Esophagus (tissue), 2 donors: ENCODE results near the gene USP7. TPM values are rescaled to one million over a fixed set of nuclear protein-coding genes. Genes with fewer than 3 reads are reported as not detected.

Experiments
- H3K27ac ChIP-seq, 2 donors: one replicate each; pipeline ENCODE4 v1.5.1; 2013; ENCODE audit warnings: low read depth in 2 of 2, mild to moderate bottlenecking in 2 of 2, inconsistent platforms in 1 of 2, low read length in 1 of 2, moderate library complexity in 1 of 2
- H3K27me3 ChIP-seq, 2 donors: one replicate each; pipeline ENCODE4 v1.6.1; 2013; ENCODE audit warnings: low read length in 2 of 2, control low read depth in 1 of 2, mild to moderate bottlenecking in 1 of 2; ENCODE audit not compliant: insufficient read depth in 2 of 2, control insufficient read depth in 1 of 2
- H3K36me3 ChIP-seq, 2 donors: one replicate each; pipeline ENCODE4 v1.6.1; 2013; ENCODE audit warnings: low read length in 1 of 2; ENCODE audit not compliant: control insufficient read depth in 2 of 2, insufficient read depth in 2 of 2
- H3K4me1 ChIP-seq, 2 donors: one replicate each; pipeline ENCODE4 v1.6.1; 2013; ENCODE audit warnings: low read length in 1 of 2; ENCODE audit not compliant: control insufficient read depth in 2 of 2, insufficient read depth in 2 of 2
- H3K4me3 ChIP-seq, 2 donors: one replicate each; pipeline ENCODE4 v1.5.1; 2013; ENCODE audit warnings: low read length in 2 of 2, mild to moderate bottlenecking in 2 of 2, low read depth in 1 of 2, moderate library complexity in 1 of 2
- H3K9me3 ChIP-seq, 2 donors: one replicate each; pipeline ENCODE4 v1.6.1; 2013; ENCODE audit warnings: mild to moderate bottlenecking in 2 of 2, low read depth in 1 of 2, low read length in 1 of 2, moderate library complexity in 1 of 2; ENCODE audit not compliant: control insufficient read depth in 2 of 2, insufficient read depth in 1 of 2
- WGBS, 2 donors: extraction: QIAGEN DNeasy Blood & Tissue Kit; methylation state at CpG; one replicate each; pipeline ENCODE4 v1.1.7; 2013; 5-methylcytosine and 5-hydroxymethylcytosine counted together
- polyA plus RNA-seq, 2 donors: library from polyadenylated mRNA; stranded (reverse); fragments of 200-250 nt; gene quantifications; one replicate each; pipeline ENCODE4 v1.2.3, GENCODE V29; 2013
- donor health status: healthy with polysubstance abuse.
- donor health status: Bipolar disorder and iron deficiency.

USP7 gene
- polyA plus RNA-seq, 2 donors: 27.8 to 34.6 TPM

- no peak overlapping the region for H3K27ac ChIP-seq
- 83 to 88% methylated on average over 6 of the region's 6 CpGs for WGBS, 2 donors
- H3K27me3 ChIP-seq: no peaks in the 10 kb centered on the region
- H3K9me3 ChIP-seq: no peaks in the 10 kb centered on the region
- H3K36me3 ChIP-seq: no peaks in the 10 kb centered on the region
- H3K4me1 ChIP-seq: peaks cover 11 to 30% of the 10 kb centered on the region in 2 donors
- H3K4me3 ChIP-seq: no peak overlapping the region
These were observed 15.6 kb downstream of the USP7 start for GRCh38 chr16:8948069-8948593.

DNA sequence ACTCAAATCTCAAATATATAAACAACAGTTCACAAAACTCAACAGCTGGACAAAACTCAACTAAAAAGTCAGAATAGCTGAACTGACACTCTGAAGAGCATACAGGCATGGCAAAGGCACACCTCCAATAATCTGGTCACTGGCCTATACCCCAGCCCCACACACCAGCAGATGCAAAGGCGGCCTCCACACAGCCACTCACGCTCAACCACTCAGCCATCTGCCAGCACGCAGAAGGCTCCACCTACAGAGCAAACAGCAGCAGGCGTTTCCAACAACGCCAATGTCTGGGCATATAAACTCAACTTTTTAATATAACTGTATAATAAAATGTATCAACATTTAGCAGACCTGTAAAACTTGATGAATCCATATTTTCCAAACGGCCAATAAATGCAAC lies 17.2 kb downstream of the USP7 start:
- Histone ChIP-seq H3K4me1 (peaks cover 19 to 34% of the 10 kb centered on the region in 2 donors), H3K4me3 (no peak overlapping the region), H3K36me3 (no peaks in the 10 kb centered on the region), H3K27me3 (no peaks in the 10 kb centered on the region), H3K27ac (no peak overlapping the region), H3K9me3 (no peaks in the 10 kb centered on the region)
- 50 to 56% methylated on average over 6 of the region's 6 CpGs for WGBS, 2 donors

GRCh38 chr16:8945626-8946296 lies 17.9 kb downstream of the USP7 start:
- no peaks in the 10 kb centered on the region for H3K36me3 ChIP-seq
- H3K4me3 ChIP-seq: no peak overlapping the region
- peaks cover 14 to 32% of the 10 kb centered on the region in 2 donors for H3K4me1 ChIP-seq

GRCh38 chr16:8943966-8944759 lies 19.5 kb downstream of the USP7 start:
- no peaks in the 10 kb centered on the region for H3K9me3 ChIP-seq
- H3K36me3 ChIP-seq: no peaks in the 10 kb centered on the region
- WGBS, 2 donors: 60 to 64% methylated on average over 5 of the region's 5 CpGs
- no peaks in the 10 kb centered on the region for H3K27me3 ChIP-seq
- H3K27ac ChIP-seq: no peak overlapping the region
- H3K4me1 ChIP-seq: peaks cover 14 to 31% of the 10 kb centered on the region in 2 donors
- no peak overlapping the region for H3K4me3 ChIP-seq

More at GRCh38 chr16:8945626-8946296, 17.9 kb downstream of the USP7 start:
- WGBS, 2 donors: 81 to 85% methylated on average over 3 of the region's 3 CpGs
- Histone ChIP-seq H3K9me3 (no peaks in the 10 kb centered on the region), H3K27ac (no peak overlapping the region), H3K27me3 (no peaks in the 10 kb centered on the region)

DNA sequence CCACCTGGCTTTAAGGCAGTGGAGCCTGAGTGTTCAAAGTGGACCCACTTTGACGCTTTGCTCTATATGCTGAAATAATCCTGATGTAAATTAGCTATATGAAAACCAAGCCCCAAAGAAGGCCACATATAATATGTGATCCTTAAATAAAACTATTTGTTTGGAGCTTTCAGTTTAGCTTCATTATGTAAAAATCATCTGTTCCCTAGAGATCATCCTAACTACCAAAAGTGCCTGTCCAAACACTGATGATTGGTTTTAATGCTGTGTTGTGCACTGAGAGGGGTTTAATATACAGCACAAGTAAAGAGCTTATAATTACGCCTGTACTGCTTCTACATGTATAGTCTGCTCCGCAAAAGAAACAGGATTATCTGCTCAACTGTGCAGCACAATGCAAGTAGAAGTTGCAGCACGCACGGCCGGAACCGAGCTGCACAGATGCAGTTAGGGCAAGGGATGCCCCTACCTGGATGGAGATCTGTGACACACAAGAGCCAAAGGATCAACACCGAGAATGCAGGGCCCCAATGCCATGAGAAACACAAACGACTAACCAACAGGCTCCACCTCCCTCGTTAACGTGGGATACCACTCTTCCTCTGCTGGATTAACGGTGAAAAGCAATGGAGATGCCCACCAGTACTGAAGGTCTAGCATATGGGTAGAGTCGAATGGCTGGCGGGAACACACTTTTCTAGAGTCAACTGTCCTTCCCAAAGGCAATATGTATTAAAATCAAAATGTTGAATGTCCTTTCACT lies 20.5 kb downstream of the USP7 start:
- peaks cover 14 to 31% of the 10 kb centered on the region in 2 donors for H3K4me1 ChIP-seq
- H3K9me3 ChIP-seq: no peaks in the 10 kb centered on the region

DNA sequence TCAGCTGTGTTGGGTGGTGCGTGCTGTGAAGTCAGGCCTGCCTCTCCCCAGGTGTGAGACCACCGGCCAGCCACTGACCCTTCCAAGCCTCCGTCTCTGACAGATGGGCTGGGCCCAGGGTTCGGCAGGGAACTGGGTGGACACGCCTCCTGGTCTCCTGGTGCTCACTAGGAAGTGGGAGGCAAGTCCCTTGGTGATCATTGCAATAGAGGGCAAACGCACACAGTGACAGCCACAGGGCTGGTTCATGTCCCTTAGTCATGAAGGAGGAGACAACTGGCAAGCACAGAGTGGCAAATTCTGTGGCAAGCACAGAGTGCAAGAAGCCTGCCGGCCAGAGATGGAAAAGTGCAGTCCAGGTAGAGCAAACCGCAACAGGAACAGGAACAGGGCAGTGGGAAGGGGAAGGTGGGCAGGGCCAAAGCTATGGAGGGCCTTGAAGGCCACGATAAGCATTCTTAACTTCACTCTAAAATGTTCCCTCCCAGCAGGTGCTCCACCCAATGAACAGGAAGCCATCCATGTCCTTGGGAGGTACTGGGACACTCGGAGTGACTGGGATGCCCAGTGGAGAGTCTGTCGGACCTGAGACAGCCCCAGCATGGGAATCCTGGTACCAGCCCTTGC lies 21.9 kb downstream of the USP7 start:
- Histone ChIP-seq H3K9me3 (no peaks in the 10 kb centered on the region), H3K27me3 (no peaks in the 10 kb centered on the region), H3K27ac (peak overlapping the region in 1 of 2 donors; percentile 33), H3K4me3 (no peak overlapping the region), H3K36me3 (no peaks in the 10 kb centered on the region), H3K4me1 (peaks cover 12 to 29% of the 10 kb centered on the region in 2 donors)
- 64 to 75% methylated on average over 9 to 10 of the region's 11 CpGs for whole genome bisulfite sequencing, 2 donors

More for the DNA sequence above, 20.5 kb downstream of the USP7 start:
- H3K4me3 ChIP-seq: no peak overlapping the region
- 59 to 65% methylated on average over 14 of the region's 14 CpGs for WGBS, 2 donors
- no peak overlapping the region for H3K27ac ChIP-seq
- H3K27me3 ChIP-seq: no peaks in the 10 kb centered on the region
- H3K36me3 ChIP-seq: no peaks in the 10 kb centered on the region

DNA sequence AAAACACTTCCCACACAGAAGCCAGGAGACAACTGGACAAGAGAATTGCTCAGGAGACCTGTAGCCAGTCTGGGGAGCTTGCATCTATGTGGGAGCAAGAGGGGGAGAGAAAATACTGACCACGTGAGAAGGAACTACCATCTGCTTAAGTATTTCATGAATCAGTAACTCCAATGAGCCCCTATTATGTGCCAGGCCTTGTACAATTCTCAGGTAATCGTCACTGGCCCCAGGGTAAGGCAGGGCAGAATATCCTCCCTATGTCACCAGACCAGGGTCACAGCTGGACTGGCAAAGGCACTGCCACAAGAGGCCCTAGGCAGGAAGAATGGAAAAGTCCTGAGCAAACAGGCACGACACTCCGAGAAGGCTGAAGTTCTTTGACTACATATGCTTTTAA lies 25.9 kb downstream of the USP7 start:
- no peak overlapping the region for H3K27ac ChIP-seq
- WGBS, 2 donors: 44 to 45% methylated on average over 4 of the region's 4 CpGs
- no peak overlapping the region for H3K4me3 ChIP-seq
- H3K36me3 ChIP-seq: no peaks in the 10 kb centered on the region
- H3K27me3 ChIP-seq: no peaks in the 10 kb centered on the region
- no peaks in the 10 kb centered on the region for H3K9me3 ChIP-seq
- peaks cover 10 to 17% of the 10 kb centered on the region in 2 donors for H3K4me1 ChIP-seq

DNA sequence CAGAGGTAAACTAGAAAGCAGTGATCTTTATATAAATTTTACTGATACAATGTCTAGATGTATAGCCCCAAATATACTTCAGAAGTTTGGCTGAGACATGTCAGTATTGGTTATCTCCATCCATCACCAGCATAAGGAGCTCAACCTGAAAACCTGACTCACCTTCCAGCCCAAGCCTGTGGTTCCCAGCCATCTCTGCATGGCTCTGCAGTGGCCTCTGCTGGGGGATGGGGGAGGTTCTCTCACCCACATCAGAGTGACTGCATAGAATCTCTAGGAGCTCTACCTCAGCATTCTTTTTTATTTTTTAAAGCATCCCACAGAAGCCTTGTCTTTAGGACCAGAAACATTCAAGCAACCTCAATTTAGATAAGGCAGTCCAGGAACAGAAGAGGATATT lies 27.3 kb downstream of the USP7 start:
- H3K4me1 ChIP-seq: peaks cover 4 to 8% of the 10 kb centered on the region in 2 donors
- H3K4me3 ChIP-seq: no peak overlapping the region
- H3K27me3 ChIP-seq: no peaks in the 10 kb centered on the region
- H3K27ac ChIP-seq: no peak overlapping the region
- H3K9me3 ChIP-seq: no peaks in the 10 kb centered on the region
- H3K36me3 ChIP-seq: no peaks in the 10 kb centered on the region

DNA sequence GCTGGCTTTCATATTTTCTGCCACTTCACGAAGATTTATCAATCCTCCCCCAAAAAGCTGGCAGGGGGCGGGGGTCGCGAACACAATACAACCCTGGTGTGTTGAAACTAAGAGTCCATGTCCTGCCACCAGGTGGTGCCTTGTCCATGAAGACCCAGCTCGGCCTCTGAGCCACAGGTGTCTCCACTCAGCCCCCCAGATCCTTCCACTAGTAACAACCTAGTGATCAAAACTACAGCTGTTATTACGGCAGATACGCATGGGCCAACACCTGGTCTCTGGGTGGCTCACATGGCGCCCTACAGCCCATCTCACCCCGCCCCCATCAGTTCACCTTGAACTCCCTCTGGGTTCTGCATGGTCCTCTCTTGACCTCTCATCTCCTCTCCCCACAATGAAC lies 27.7 kb downstream of the USP7 start:
- no peaks in the 10 kb centered on the region for H3K27me3 ChIP-seq
- peaks cover 4 to 8% of the 10 kb centered on the region in 2 donors for H3K4me1 ChIP-seq
- WGBS, 2 donors: 81 to 89% methylated on average over 9 of the region's 9 CpGs
- H3K9me3 ChIP-seq: no peaks in the 10 kb centered on the region
- H3K27ac ChIP-seq: no peak overlapping the region
- no peak overlapping the region for H3K4me3 ChIP-seq
- no peaks in the 10 kb centered on the region for H3K36me3 ChIP-seq
